ENCODE measurements around the gene BCR.

The BCR gene

DNA sequence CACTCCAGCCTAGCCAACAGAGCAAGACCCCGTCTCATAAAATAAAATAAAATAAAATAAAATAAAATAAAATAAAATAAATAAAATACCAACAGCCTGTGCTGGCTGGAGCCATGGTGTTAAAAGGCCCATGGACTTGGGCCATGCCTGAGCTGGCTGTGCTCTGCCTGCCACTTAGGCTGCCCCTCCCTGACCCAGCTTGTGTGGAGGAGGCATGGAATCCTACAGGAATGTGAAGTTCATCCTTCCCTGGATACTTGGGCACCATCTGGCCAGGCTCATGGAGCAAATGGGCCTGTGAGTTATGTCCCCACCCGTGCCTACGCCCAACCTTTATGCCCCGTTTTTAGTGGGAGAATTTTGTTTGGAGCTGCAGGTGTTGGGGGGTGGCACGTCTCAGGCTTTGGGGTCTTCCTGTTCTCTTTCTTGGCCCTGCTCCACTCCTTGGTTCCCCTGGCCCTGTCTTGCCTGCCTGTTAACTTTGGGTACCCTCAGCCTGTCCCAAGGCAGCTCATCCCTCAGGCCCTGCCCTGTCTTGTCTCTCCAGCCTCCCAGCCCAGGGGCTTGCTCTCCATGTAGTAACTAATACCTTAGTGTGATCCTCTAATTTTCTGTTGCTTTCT lies 51.3 kb downstream of the BCR start:
- no peak overlapping the region for H3K27ac ChIP-seq (ENCODE audit: low read length)
- H3K36me3 ChIP-seq (ENCODE audit: insufficient read depth, low read depth, low read length) = no peaks in the 10 kb centered on the region
- peaks cover 6% of the 10 kb centered on the region; the same call in 1 of the 2 replicates for H3K9me3 ChIP-seq (ENCODE audit: insufficient read depth, low read depth, low read length)
- H3K9ac ChIP-seq (ENCODE audit: low read depth, low read length) = peak overlapping the region; percentile 6; the same call in 1 of the 2 replicates
- peaks cover 37% of the 10 kb centered on the region for H3K4me1 ChIP-seq (ENCODE audit: insufficient read depth, low read length)
- no peak overlapping the region for H3K4me3 ChIP-seq (ENCODE audit: low read length)
- H3K27me3 ChIP-seq (ENCODE audit: insufficient read depth, low read length) = no peaks in the 10 kb centered on the region

DNA sequence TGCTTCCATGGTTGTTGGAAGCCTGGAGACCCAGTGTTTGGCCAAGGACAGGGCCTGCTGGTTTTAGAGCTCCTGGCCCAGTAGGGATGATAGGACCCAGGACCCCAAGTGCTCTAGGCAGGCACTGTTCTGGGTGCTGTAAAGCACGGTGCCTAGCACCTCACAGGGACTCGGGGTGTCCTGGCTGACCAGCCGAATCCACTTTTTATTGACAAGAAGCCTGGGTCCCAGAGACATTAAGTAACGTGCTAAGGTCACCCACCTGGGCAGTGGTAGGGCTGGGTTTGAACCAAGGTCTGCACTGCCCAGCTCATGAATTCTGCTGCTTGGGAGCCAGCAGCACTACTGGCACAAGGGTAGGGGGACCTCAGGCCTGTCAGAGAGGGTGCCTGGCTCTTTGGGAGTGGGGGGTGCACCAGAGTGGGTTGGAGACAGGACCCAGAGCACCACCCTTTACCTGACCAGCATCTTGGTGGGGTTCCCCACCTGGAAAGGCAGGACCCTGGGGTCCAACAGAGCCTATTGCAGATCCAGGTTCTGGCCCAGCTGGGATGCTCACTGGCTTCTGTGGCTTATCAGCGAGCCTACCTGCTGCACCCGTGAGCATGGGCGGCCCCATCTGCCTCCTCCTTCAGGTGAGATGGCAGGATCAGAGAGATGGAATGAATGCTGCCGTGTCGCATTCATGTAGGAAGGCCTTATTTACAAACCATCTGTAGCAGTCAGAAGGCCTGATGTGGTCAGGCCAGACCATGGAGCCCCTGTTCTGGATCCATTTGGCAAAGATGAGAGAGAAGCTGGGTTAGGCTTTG lies 52.0 kb downstream of the BCR start:
- Histone ChIP-seq H3K27ac (ENCODE audit: low read length) (no peak overlapping the region), H3K27me3 (ENCODE audit: insufficient read depth, low read length) (no peaks in the 10 kb centered on the region), H3K4me3 (ENCODE audit: low read length) (no peak overlapping the region), H3K9me3 (ENCODE audit: insufficient read depth, low read depth, low read length) (peaks cover 6% of the 10 kb centered on the region; the same call in 1 of the 2 replicates), H3K4me1 (ENCODE audit: insufficient read depth, low read length) (peaks cover 43% of the 10 kb centered on the region), H3K9ac (ENCODE audit: low read depth, low read length) (peak overlapping the region; percentile 6; the same call in 1 of the 2 replicates), H3K36me3 (ENCODE audit: insufficient read depth, low read depth, low read length) (no peaks in the 10 kb centered on the region)

DNA sequence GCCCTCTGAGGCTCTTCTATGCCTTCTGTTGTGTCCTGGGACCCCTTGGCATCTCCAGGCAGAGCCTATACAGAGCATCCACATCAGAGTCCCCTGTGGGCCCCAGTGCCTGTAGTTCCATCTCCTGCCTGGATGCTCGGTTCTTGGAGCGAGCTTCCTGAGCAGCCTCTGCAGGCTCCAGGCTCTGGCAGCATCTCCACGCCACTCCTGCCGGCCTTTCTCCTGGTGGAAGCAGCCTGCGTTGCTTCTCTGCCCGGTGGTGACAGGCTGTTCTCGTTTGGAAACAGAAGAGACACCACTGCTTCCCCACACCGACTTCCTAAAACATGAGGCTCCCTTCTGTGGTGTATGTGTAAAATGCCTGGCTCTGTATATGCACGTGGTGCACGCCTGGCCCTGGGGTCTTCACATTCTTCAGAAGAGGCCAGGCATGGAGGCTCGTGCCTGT lies 52.8 kb downstream of the BCR start:
- Histone ChIP-seq H3K4me3 (ENCODE audit: low read length) (no peak overlapping the region), H3K4me1 (ENCODE audit: insufficient read depth, low read length) (peaks cover 48% of the 10 kb centered on the region), H3K27me3 (ENCODE audit: insufficient read depth, low read length) (no peaks in the 10 kb centered on the region), H3K36me3 (ENCODE audit: insufficient read depth, low read depth, low read length) (no peaks in the 10 kb centered on the region), H3K9ac (ENCODE audit: low read depth, low read length) (no peak overlapping the region), H3K27ac (ENCODE audit: low read length) (no peak overlapping the region), H3K9me3 (ENCODE audit: insufficient read depth, low read depth, low read length) (peaks cover 6% of the 10 kb centered on the region; the same call in 1 of the 2 replicates)

DNA sequence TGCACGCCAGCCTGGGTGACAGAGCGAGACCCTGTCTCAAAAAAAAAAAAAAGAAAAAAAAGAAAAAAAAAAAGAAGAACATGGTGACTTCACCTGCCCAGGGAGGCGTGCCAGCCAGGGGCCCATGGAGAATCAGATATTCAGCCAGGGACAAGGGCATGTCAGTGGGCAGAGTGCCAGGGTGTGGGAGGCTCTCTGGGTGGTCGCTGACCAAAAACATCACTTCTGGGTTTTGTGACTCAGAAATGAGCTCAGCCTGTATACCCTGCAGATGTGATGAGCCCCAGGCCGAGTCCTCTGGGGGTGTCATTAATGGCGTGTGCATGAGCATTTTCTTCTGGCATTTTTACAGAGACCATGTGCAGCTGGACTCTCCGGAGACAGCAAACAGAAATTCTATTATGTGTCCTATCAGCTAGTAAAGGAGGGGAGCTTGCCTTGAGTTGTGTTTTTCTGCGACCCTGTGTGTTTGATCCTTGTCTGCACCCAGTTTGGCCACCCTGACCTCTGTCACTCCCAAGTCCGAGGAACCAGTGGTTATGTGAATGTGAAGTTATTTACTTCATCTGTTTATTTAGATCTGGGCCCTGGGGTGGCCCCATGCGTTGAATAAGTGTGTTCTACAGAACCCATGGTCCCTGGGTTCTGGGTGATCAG lies 53.6 kb downstream of the BCR start:
- H3K9me3 ChIP-seq (ENCODE audit: insufficient read depth, low read depth, low read length) = peaks cover under 1% of the 10 kb centered on the region; the same call in 1 of the 2 replicates
- no peaks in the 10 kb centered on the region for H3K27me3 ChIP-seq (ENCODE audit: insufficient read depth, low read length)
- peaks cover 45% of the 10 kb centered on the region for H3K4me1 ChIP-seq (ENCODE audit: insufficient read depth, low read length)
- no peak overlapping the region for H3K9ac ChIP-seq (ENCODE audit: low read depth, low read length)
- no peak overlapping the region for H3K27ac ChIP-seq (ENCODE audit: low read length)
- H3K36me3 ChIP-seq (ENCODE audit: insufficient read depth, low read depth, low read length) = no peaks in the 10 kb centered on the region
- no peak overlapping the region for H3K4me3 ChIP-seq (ENCODE audit: low read length)

DNA sequence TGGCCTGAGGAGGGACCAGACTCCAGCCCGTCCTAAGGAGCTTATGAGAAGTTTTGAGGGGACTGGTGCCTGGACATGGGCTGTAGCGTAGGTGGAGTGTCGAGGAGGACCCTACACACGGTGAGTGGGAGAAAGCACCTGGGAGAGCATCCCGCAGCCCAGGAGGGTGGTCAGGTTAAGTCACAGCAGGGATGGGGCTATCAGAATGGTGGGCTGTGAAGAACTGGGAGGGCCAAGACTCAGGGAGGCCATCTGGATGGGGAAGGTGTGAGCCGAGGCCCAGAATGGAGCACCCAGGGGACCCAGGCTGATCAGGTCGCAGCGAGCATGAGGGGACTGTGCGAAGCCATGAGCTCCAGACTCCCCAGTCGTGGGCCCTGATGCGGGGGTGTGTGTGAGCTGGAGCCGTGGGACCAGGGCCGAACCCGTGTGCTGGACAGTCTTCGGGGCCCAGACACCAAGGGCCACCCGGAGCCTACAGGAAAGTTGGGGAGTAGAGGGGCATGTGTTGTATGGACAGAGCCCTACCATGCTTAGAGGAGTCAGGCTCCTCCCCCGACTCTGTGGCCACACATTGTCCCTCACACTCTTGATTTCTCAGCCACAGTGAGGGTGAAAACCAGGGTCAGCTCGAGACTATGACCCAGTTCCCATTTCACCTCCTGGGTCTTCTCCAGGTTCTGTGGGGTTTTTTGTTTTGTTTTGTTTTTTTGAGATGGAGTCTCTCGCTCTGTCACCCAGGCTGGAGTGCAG lies 54.3 kb downstream of the BCR start:
- peaks cover 39% of the 10 kb centered on the region for H3K4me1 ChIP-seq (ENCODE audit: insufficient read depth, low read length)
- no peaks in the 10 kb centered on the region for H3K36me3 ChIP-seq (ENCODE audit: insufficient read depth, low read depth, low read length)

DNA sequence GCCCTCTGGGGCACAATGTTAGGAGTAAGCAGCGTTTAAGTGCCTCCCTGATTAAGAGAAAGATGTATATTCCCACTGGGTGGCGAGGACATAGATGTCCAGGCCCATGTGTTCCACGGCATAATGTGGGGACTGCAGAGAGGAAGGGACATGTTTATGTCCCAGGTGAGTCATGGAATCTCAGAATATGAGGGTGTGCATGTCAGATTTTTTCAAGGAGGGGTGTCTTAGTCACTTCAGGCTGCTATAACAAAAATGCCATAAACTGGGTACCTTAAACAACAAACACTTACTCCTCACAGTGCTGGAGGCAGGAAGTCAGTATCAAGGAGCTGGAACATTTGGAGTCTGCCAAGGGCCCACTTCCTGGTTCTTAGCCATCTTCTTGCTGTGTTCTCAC lies 55.1 kb downstream of the BCR start:
- no peaks in the 10 kb centered on the region for H3K36me3 ChIP-seq (ENCODE audit: insufficient read depth, low read depth, low read length)
- no peaks in the 10 kb centered on the region for H3K9me3 ChIP-seq (ENCODE audit: insufficient read depth, low read depth, low read length)
- H3K27me3 ChIP-seq (ENCODE audit: insufficient read depth, low read length) = no peaks in the 10 kb centered on the region
- H3K4me3 ChIP-seq (ENCODE audit: low read length) = no peak overlapping the region
- H3K9ac ChIP-seq (ENCODE audit: low read depth, low read length) = no peak overlapping the region
- H3K27ac ChIP-seq (ENCODE audit: low read length) = no peak overlapping the region
- H3K4me1 ChIP-seq (ENCODE audit: insufficient read depth, low read length) = peaks cover 32% of the 10 kb centered on the region

More for the DNA sequence above, 54.3 kb downstream of the BCR start:
- Histone ChIP-seq H3K27me3 (ENCODE audit: insufficient read depth, low read length) (no peaks in the 10 kb centered on the region), H3K9me3 (ENCODE audit: insufficient read depth, low read depth, low read length) (no peaks in the 10 kb centered on the region), H3K4me3 (ENCODE audit: low read length) (no peak overlapping the region), H3K9ac (ENCODE audit: low read depth, low read length) (no peak overlapping the region), H3K27ac (ENCODE audit: low read length) (no peak overlapping the region)

DNA sequence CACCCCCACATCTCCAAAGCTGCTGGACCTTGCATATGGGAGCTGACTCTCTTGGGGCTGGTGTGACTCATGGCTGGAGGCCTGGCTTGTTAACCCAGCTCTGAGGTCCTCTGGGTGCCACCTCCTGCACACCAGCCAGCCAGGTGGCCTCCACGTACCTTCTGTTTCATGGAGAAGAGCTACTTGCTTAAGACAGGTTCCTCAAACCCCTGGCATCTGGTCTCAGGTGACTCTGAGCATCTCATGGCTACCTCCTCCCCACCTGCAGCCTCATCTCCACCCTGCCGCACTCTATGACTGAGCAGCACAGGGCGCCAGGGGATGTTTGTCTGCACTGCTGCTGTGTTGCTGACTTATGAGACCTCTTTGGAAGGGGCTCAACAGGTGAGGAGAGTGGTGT lies 55.7 kb downstream of the BCR start:
- Histone ChIP-seq H3K27ac (ENCODE audit: low read length) (no peak overlapping the region), H3K9me3 (ENCODE audit: insufficient read depth, low read depth, low read length) (no peaks in the 10 kb centered on the region)

DNA sequence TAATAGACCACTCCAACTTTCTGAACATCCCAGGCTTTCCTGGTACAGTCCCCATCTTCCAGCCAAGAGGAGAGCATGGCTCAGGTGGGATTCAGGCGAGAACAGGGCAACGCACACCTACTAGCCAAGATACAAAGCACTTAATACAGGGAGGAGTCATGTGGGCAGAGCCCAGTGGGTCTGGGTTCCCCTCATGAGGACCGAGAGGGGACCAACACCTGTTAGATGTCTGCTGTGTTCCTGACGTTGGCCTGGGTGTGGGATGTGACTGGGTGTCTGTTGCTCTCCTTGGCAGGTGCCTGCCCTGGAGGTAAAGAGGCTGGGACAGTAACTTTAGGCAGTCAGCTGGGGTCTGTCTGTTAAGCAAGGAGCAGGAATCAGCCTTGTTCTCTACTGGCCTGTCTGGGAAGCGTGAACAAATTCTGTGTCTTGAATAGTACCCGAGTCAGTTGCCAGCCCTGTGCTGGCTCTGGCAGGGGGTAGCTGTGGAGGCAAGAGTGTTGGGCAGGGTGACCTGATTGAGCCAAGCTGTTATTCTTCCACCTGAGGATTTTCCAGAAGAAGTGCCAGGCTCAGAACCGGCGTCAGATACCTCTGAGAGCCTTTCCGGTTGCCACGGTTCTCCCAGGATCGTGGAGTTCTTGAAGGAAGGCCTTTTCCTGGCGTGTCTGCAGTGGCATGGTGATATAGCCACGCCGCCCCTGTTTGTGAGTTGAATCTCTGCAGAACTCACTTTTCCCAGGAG lies 56.3 kb downstream of the BCR start:
- peaks cover 37% of the 10 kb centered on the region for H3K4me1 ChIP-seq (ENCODE audit: insufficient read depth, low read length)
- no peaks in the 10 kb centered on the region for H3K36me3 ChIP-seq (ENCODE audit: insufficient read depth, low read depth, low read length)
- H3K27ac ChIP-seq (ENCODE audit: low read length) = no peak overlapping the region
- no peaks in the 10 kb centered on the region for H3K27me3 ChIP-seq (ENCODE audit: insufficient read depth, low read length)
- H3K9ac ChIP-seq (ENCODE audit: low read depth, low read length) = no peak overlapping the region
- no peak overlapping the region for H3K4me3 ChIP-seq (ENCODE audit: low read length)
- H3K9me3 ChIP-seq (ENCODE audit: insufficient read depth, low read depth, low read length) = no peaks in the 10 kb centered on the region

More for the DNA sequence above, 55.7 kb downstream of the BCR start:
- no peak overlapping the region for H3K9ac ChIP-seq (ENCODE audit: low read depth, low read length)
- no peaks in the 10 kb centered on the region for H3K36me3 ChIP-seq (ENCODE audit: insufficient read depth, low read depth, low read length)
- no peak overlapping the region for H3K4me3 ChIP-seq (ENCODE audit: low read length)
- H3K4me1 ChIP-seq (ENCODE audit: insufficient read depth, low read length) = peaks cover 32% of the 10 kb centered on the region
- no peaks in the 10 kb centered on the region for H3K27me3 ChIP-seq (ENCODE audit: insufficient read depth, low read length)

DNA sequence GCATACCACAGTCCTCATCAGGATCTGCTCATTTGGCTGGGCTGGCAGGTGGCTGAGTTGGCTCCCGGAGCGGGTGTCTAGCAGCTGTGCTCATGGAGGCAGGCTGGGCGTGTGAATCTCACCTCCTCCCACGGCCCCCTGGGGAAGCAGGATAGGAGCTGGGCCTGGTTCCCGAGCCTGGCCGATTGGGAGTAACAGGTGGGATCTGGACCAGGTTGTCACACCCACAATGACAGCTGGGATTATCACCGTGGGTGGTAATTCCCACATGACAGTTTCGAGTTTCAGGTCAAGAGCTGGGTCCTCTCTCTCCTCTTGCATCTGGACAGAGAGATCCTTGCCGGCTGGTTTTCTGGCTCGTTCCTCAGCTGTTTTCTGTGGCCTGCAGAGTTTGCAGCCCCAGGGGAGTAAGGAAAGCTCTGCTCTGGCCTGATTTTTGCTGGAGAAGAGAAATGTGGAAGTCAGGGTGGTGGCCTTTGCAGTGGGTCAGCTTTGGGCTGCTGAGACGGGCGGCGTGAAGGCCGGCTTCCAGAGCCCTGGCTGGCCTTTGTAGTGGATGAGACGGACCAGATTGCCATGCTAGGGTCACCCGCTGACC lies 57.0 kb downstream of the BCR start:
- no peak overlapping the region for H3K4me3 ChIP-seq (ENCODE audit: low read length)
- H3K9ac ChIP-seq (ENCODE audit: low read depth, low read length) = no peak overlapping the region
- peaks cover 42% of the 10 kb centered on the region for H3K4me1 ChIP-seq (ENCODE audit: insufficient read depth, low read length)
- H3K27me3 ChIP-seq (ENCODE audit: insufficient read depth, low read length) = no peaks in the 10 kb centered on the region
- H3K27ac ChIP-seq (ENCODE audit: low read length) = no peak overlapping the region
- H3K9me3 ChIP-seq (ENCODE audit: insufficient read depth, low read depth, low read length) = no peaks in the 10 kb centered on the region
- no peaks in the 10 kb centered on the region for H3K36me3 ChIP-seq (ENCODE audit: insufficient read depth, low read depth, low read length)

DNA sequence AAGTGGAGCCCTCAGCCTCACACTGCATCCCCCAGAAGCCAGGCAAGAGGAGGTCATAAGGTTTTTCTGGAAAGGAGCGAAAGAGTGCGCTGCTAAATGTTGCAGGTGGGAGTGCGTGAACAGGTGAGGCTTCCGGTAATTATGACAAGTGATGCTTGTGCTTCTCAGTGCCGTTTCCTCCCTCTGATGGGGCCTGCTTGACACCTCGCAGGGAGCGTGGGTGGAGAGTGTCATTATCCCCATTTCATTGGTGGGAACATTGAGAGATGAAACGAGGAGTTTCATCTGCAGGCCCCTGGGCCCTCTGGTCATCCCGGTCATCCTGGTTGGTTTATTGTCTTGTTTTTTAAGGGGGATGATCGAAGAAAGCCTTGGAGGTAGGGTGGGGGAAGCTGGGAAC lies 57.5 kb downstream of the BCR start:
- Histone ChIP-seq H3K4me1 (ENCODE audit: insufficient read depth, low read length) (peaks cover 38% of the 10 kb centered on the region), H3K4me3 (ENCODE audit: low read length) (no peak overlapping the region), H3K27ac (ENCODE audit: low read length) (no peak overlapping the region), H3K27me3 (ENCODE audit: insufficient read depth, low read length) (no peaks in the 10 kb centered on the region), H3K36me3 (ENCODE audit: insufficient read depth, low read depth, low read length) (no peaks in the 10 kb centered on the region), H3K9me3 (ENCODE audit: insufficient read depth, low read depth, low read length) (no peaks in the 10 kb centered on the region), H3K9ac (ENCODE audit: low read depth, low read length) (no peak overlapping the region)
